Measurements from ENCODE around the gene C2CD4B. TPM values are rescaled to one million over a fixed set of nuclear protein-coding genes. Genes with fewer than 3 reads are reported as not detected.

C2CD4B gene
- total and polyA plus RNA-seq, 2 of the 13 experiments (the other 11 are each of a cell fraction or from before 2014, with no cell fraction given) = not detected

- no peak for TF ChIP-seq ZNF839 (CRISPR knock-in tag; IDR thresholded peaks at IDR 0.05; ENCODE audit: borderline replicate concordance)
- no peak; the same call in 1 of the 2 replicates for TF ChIP-seq FOXK1 (CRISPR knock-in tag; IDR thresholded peaks at IDR 0.05; ENCODE audit: borderline replicate concordance, low read depth)
- no peak for TF ChIP-seq LCORL (IDR thresholded peaks at IDR 0.05)
- no peak for TF ChIP-seq LCORL (CRISPR knock-in tag; IDR thresholded peaks at IDR 0.05)
- no peak for TF ChIP-seq RARG (CRISPR knock-in tag; IDR thresholded peaks at IDR 0.05; ENCODE audit: low read depth)
- no peak for TF ChIP-seq ZNF780A (CRISPR knock-in tag; IDR thresholded peaks at IDR 0.05)
- no peak for TF ChIP-seq NCOR1 (IDR thresholded peaks at IDR 0.05; ENCODE audit: borderline replicate concordance, low read length)
- TF ChIP-seq PRDM4 (CRISPR knock-in tag; IDR thresholded peaks at IDR 0.05; ENCODE audit: borderline replicate concordance) = no peak
- TF ChIP-seq CC2D1A (CRISPR knock-in tag; IDR thresholded peaks at IDR 0.05) = no peak
- TF ChIP-seq NFE2L1 (CRISPR knock-in tag; IDR thresholded peaks at IDR 0.05; ENCODE audit: borderline replicate concordance) = no peak
- no peak for TF ChIP-seq ZNF414 (CRISPR knock-in tag; IDR thresholded peaks at IDR 0.05)
- no peak for TF ChIP-seq SAFB2 (CRISPR knock-in tag; IDR thresholded peaks at IDR 0.05; ENCODE audit: borderline replicate concordance, low read depth)
- TF ChIP-seq BRF2 (CRISPR knock-in tag; IDR thresholded peaks at IDR 0.05) = no peak
- no peak for TF ChIP-seq SMAD9 (CRISPR knock-in tag; IDR thresholded peaks at IDR 0.05)
- no peak for TF ChIP-seq ZNF749 (CRISPR knock-in tag; IDR thresholded peaks at IDR 0.05; ENCODE audit: borderline replicate concordance)
- no peak for TF ChIP-seq REST (IDR thresholded peaks at IDR 0.05; ENCODE audit: borderline replicate concordance in 1 of 2, low read depth in 1 of 2, low read length in 2 of 2)
- TF ChIP-seq CENPX (CRISPR knock-in tag; IDR thresholded peaks at IDR 0.05) = no peak
- no peak for TF ChIP-seq ZNF446 (CRISPR knock-in tag; IDR thresholded peaks at IDR 0.05)
- no peak for TF ChIP-seq TGIF2 (CRISPR knock-in tag; IDR thresholded peaks at IDR 0.05)
- no peak for TF ChIP-seq DNMT1 (CRISPR knock-in tag; IDR thresholded peaks at IDR 0.05)
- TF ChIP-seq SALL1 (CRISPR knock-in tag; IDR thresholded peaks at IDR 0.05) = no peak
These were observed 45.7 kb downstream of the C2CD4B start (continued) for GRCh38 chr15:62119227-62119864.
